NCI-H1092 treated with DMSO at 0.1 percent for 48 hours (cell line): Measurements from ENCODE around the gene TTLL4.

Source experiments
- DNase-seq: peaks from one replicate; lab custom pipeline; 2025; lab: John Stamatoyannopoulos, UW

The TTLL4 gene, protein sequence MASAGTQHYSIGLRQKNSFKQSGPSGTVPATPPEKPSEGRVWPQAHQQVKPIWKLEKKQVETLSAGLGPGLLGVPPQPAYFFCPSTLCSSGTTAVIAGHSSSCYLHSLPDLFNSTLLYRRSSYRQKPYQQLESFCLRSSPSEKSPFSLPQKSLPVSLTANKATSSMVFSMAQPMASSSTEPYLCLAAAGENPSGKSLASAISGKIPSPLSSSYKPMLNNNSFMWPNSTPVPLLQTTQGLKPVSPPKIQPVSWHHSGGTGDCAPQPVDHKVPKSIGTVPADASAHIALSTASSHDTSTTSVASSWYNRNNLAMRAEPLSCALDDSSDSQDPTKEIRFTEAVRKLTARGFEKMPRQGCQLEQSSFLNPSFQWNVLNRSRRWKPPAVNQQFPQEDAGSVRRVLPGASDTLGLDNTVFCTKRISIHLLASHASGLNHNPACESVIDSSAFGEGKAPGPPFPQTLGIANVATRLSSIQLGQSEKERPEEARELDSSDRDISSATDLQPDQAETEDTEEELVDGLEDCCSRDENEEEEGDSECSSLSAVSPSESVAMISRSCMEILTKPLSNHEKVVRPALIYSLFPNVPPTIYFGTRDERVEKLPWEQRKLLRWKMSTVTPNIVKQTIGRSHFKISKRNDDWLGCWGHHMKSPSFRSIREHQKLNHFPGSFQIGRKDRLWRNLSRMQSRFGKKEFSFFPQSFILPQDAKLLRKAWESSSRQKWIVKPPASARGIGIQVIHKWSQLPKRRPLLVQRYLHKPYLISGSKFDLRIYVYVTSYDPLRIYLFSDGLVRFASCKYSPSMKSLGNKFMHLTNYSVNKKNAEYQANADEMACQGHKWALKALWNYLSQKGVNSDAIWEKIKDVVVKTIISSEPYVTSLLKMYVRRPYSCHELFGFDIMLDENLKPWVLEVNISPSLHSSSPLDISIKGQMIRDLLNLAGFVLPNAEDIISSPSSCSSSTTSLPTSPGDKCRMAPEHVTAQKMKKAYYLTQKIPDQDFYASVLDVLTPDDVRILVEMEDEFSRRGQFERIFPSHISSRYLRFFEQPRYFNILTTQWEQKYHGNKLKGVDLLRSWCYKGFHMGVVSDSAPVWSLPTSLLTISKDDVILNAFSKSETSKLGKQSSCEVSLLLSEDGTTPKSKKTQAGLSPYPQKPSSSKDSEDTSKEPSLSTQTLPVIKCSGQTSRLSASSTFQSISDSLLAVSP

GRCh38 chr2:218710687-218711549 is at the start of gene TTLL4:
Gene TTLL4, plus strand, starts transcription at chr2:218710835. Its CDS starts 26,842 bp downstream, at chr2:218737677.
- DNase-seq, result peak; percentile 90

- DNase-seq, result no peak
These were observed 48.3 kb upstream of the TTLL4 start for GRCh38 chr2:218662377-218662776.

DNA sequence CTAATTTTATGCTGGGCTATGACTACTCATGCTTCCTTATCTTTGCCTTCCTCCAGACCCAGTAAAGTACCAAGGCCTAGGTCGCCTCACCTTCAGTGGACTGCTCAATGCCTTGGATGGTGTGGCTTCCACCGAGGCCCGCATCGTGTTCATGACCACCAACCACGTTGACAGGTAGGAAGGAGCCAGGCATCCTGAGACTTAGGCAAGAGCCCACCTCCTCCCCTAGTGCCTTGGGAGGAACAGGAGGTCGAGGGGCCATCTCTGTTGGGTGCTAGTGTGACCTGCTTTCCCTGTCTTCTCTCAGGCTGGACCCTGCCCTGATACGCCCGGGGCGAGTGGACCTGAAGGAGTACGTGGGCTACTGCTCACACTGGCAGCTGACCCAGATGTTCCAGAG is 47.8 kb upstream of the TTLL4 start:
- DNase-seq, result no peak

- no peak for DNase-seq
These were observed 46.7 kb upstream of the TTLL4 start for GRCh38 chr2:218663901-218664300.

DNA sequence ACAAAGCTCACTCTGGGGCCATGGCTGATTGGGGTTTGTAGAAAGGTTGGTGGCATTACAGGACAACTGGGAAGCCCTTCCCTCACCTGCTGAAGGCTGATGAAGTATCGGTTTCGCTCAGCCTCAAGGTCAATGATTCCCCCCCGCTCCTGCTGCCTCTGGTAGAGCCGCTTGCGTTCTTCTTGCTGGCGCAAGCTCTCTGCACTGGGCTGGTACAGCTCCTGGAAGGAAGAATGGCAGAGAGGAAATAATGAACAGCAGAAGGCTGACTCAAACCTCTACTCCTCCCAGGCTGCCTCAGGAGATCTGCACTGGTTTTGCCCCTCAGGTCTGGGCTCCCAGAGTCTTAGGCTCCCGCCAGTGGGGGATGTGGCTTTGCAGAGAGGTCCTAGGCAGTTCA is 46.0 kb upstream of the TTLL4 start:
- no peak for DNase-seq

GRCh38 chr2:218671097-218671653 is 39.5 kb upstream of the TTLL4 start:
- DNase-seq, result peak; percentile 22

- peak; percentile 86 for DNase-seq
These were observed 38.7 kb upstream of the TTLL4 start, which contains the start of the genes RNF25 and STK36 for GRCh38 chr2:218671654-218672566. Gene RNF25, minus strand, starts transcription at chr2:218672002. Its CDS starts 32 bp downstream, at chr2:218671970. Gene STK36, plus strand, starts transcription at chr2:218672086. Its CDS starts 744 bp downstream, at chr2:218672830.

DNA sequence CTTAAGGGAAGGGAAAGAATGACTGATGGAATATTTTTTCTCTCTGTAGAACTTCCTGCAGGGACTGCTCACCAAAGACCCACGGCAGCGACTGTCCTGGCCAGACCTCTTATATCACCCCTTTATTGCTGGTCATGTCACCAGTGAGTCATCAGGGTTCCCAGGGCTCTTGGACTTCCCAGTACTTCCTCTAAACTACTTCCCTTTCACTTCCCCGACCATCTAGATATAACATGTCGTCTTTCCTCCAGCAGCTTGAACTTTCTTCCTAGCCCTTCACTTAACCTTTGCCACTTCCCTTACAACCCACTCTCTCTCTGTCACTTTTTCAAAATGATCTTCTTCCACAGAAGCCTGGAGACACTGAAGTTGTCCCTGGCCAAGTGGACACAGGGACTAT is 31.5 kb upstream of the TTLL4 start:
- DNase-seq, result no peak

GRCh38 chr2:218680061-218680460 is 30.6 kb upstream of the TTLL4 start:
- no peak for DNase-seq

- DNase-seq, result peak; percentile 17
These were observed 23.1 kb upstream of the TTLL4 start for GRCh38 chr2:218687400-218688060.

DNA sequence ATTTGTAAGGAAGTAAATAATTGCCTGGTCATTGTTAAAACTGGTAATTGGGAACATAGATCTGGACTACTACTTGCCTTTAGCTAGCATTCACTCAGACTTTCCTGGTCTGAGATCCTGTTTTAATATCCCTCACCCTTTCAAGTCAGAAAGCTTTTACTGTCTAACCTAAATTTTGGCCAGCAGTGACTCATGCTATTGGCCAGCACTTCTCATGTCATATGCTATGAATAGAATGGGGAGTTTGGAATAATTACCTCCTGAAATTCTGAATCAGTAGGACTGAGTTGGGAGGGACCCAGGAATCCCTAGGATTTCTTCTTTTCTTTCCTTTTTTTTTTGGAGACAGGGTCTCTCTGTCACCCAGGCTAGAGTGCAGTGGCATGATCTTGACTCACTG is 19.4 kb upstream of the TTLL4 start:
- DNase-seq, result no peak

DNA sequence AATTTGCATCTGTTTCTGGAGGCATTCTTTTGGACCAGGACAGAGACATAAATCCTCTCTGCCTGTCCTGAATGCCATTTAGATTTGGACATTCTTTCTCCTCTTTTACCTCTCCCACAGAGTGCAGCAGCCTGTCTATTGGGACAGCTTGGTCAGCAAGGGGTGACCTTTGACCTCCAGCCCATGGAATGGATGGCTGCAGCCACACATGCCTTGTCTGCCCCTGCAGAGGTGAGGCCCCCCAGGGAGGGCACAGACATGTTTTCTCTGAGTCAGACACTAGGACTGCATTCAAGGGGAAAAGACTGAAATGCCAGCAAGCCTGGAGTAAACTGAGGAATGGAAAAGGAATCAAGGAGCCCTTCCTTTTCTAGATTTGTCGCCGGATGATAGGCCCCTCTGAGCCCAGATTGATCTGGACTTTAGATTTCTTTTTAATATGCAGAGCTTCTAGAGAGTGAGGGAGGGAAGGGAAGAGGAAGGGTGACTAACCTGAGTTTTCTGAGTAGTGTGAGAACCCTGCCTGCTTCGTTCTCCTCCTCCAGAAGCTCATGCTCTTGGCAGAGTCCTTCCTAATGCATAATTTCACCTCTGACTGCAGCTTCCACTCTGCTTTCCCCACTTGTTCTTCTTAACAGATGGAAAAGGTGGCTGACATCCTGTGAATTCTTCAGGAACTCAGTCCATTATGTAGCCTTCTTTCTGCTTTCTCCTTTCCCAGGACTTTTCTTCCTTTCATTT is 16.1 kb upstream of the TTLL4 start:
- DNase-seq, result no peak

GRCh38 chr2:218698885-218699284 is 11.8 kb upstream of the TTLL4 start:
- no peak for DNase-seq

- DNase-seq, result no peak
These were observed 8.8 kb upstream of the TTLL4 start for GRCh38 chr2:218701806-218702205.

GRCh38 chr2:218703341-218703740 is 7.3 kb upstream of the TTLL4 start:
- DNase-seq, result no peak

DNA sequence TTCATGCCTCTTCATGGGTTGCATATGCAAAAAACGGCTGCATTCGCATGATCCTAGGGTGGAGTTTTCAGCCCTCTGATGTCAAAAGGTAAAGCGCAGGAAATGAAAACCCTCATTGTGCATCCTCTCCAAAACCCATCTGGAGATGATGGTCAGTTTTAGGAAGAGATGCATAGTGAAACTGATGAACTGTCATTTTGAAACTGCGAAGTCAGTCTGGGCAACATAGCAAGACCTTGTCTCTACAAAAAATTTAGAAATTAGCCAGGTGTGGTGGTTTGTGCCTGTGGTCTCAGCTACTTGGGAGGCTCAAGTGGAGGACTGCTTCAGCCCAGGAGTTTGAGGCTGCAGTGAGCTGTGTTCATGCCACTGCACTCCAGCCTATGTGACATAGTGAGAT is 2.5 kb upstream of the TTLL4 start:
- DNase-seq, result no peak

DNA sequence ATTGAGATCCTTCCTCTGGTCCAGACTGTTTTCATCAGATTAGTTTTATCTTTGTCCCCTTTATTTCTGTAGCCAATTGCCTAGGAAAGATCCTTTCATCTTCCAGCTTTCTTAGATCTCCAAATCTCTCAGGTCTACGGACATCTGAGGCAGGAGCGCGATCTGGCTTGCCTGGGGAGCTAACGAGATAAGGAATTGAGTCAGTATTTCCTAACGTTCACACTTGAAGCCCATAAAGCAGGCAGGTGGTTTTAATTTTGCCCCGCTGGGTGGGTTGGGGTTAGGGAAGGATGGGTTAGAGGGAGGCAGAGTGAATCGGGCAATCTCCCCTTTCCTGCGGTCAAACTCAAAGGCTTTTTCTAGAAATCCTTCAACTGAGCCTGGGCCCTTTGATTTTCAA is 727 bp upstream of the TTLL4 start:
- DNase-seq, result no peak

- no peak for DNase-seq
These were observed 325 bp upstream of the TTLL4 start for GRCh38 chr2:218710334-218710686.

GRCh38 chr2:218711550-218711929 is 905 bp downstream of the TTLL4 start:
- DNase-seq, result no peak
